Activated B cell treated with CpG ODN at 0.5 μM for 24 hours (primary cell): Measurements from ENCODE around the gene FEZF2. TPM values are rescaled to one million over a fixed set of nuclear protein-coding genes. Genes with fewer than 3 reads are reported as not detected.

Source experiments
- ATAC-seq: fragments of 200-7000 bp; cut with Tn5 transposase; one replicate; pipeline ENCODE4 v1.10.0; 2021; ENCODE audit warnings: low read depth, mild to moderate bottlenecking, moderate library complexity
- CTCF ChIA-PET: fragments of 350-600 bp; sonication (Branson Sonifier 250); formaldehyde crosslinking; loops from one replicate; lab custom pipeline; 2021; ENCODE audit warnings: antibody characterized with exemption; lab: Charles Lee
- POLR2A ChIA-PET: fragments of 350-600 bp; sonication (Branson Sonifier 250); formaldehyde crosslinking; loops from one replicate; lab custom pipeline; 2021; ENCODE audit warnings: antibody characterized with exemption; lab: Charles Lee
- DNase-seq: peaks from one replicate; pipeline ENCODE4 v3.0.0; 2022
- H3K27ac Mint-ChIP-seq: one replicate; pipeline ENCODE4 v1.8.0; 2020; ENCODE audit warnings: mixed read lengths
- H3K27me3 Mint-ChIP-seq: one replicate; pipeline ENCODE4 v1.8.0; 2021; ENCODE audit warnings: mixed read lengths
- H3K36me3 Mint-ChIP-seq: one replicate; pipeline ENCODE4 v1.8.0; 2021; ENCODE audit warnings: low read depth, mixed read lengths
- H3K4me1 Mint-ChIP-seq: one replicate; pipeline ENCODE4 v1.8.0; 2021; ENCODE audit warnings: mixed read lengths
- H3K4me3 Mint-ChIP-seq: one replicate; pipeline ENCODE4 v1.8.0; 2020; ENCODE audit warnings: mild to moderate bottlenecking, mixed read lengths
- H3K9me3 Mint-ChIP-seq: one replicate; pipeline ENCODE4 v1.8.0; 2020; ENCODE audit warnings: mixed read lengths
- intact Hi-C: fragments of 100-400 bp; cut with micrococcal nuclease; formaldehyde crosslinking; loops from one replicate; pipeline ENCODE4 v1.15.1; 2024
- total RNA-seq: library from RNA; stranded (reverse); gene quantifications from 2 replicates; pipeline ENCODE4 v1.2.3, GENCODE V29; 2022
- TF ChIP-seq, protein P1 (sequence below): fragments of 200-600 bp; IDR thresholded peaks from one replicate; pipeline ENCODE4 v1.8.0; 2022; ENCODE audit warnings: antibody characterized with exemption, mild to moderate bottlenecking

The FEZF2 gene
- total RNA-seq, 1 donor from 2014 or later: not detected

- Mint-ChIP-seq H3K27ac (no peak overlapping the region), H3K9me3 (peaks cover 2% of the 10 kb centered on the region)
- CTCF ChIA-PET: no interaction called here
These were observed 11.5 kb downstream of the FEZF2 start for GRCh38 chr3:62361824-62362223.

GRCh38 chr3:62361261-62361660, 12.1 kb downstream of the FEZF2 start:
- TF ChIP-seq, protein P1, sequence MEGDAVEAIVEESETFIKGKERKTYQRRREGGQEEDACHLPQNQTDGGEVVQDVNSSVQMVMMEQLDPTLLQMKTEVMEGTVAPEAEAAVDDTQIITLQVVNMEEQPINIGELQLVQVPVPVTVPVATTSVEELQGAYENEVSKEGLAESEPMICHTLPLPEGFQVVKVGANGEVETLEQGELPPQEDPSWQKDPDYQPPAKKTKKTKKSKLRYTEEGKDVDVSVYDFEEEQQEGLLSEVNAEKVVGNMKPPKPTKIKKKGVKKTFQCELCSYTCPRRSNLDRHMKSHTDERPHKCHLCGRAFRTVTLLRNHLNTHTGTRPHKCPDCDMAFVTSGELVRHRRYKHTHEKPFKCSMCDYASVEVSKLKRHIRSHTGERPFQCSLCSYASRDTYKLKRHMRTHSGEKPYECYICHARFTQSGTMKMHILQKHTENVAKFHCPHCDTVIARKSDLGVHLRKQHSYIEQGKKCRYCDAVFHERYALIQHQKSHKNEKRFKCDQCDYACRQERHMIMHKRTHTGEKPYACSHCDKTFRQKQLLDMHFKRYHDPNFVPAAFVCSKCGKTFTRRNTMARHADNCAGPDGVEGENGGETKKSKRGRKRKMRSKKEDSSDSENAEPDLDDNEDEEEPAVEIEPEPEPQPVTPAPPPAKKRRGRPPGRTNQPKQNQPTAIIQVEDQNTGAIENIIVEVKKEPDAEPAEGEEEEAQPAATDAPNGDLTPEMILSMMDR: no peak
- DNase-seq: no peak
- Mint-ChIP-seq H3K27me3 (peaks cover 13% of the 10 kb centered on the region), H3K4me3 (no peak overlapping the region), H3K4me1 (no peaks in the 10 kb centered on the region), H3K36me3 (no peaks in the 10 kb centered on the region), H3K9me3 (peaks cover 2% of the 10 kb centered on the region), H3K27ac (no peak overlapping the region)
- ChIA-PET POLR2A (no interaction called here), CTCF (no interaction called here)
- no peak for ATAC-seq
- intact Hi-C loops: no loop called here

More at GRCh38 chr3:62361824-62362223, 11.5 kb downstream of the FEZF2 start:
- TF ChIP-seq, protein P1: no peak
- intact Hi-C loops: no loop called here
- peaks cover 17% of the 10 kb centered on the region for H3K27me3 Mint-ChIP-seq
- no peak overlapping the region for H3K4me3 Mint-ChIP-seq
- DNase-seq (no peak), ATAC-seq (no peak)
- H3K4me1 Mint-ChIP-seq: no peaks in the 10 kb centered on the region
- H3K36me3 Mint-ChIP-seq: no peaks in the 10 kb centered on the region
- POLR2A ChIA-PET: no interaction called here

GRCh38 chr3:62359531-62359930, 13.8 kb downstream of the FEZF2 start:
- ChIA-PET CTCF (no interaction called here), POLR2A (no interaction called here)
- Mint-ChIP-seq H3K4me3 (no peak overlapping the region), H3K27me3 (peaks cover 2% of the 10 kb centered on the region), H3K27ac (no peak overlapping the region), H3K36me3 (no peaks in the 10 kb centered on the region), H3K9me3 (peaks cover 2% of the 10 kb centered on the region), H3K4me1 (no peaks in the 10 kb centered on the region)
- TF ChIP-seq, protein P1: no peak
- DNase-seq (no peak), ATAC-seq (no peak)
- intact Hi-C loops: no loop called here

- intact Hi-C loops: no loop called here
- no peak for DNase-seq
- TF ChIP-seq, protein P1: no peak
- ChIA-PET CTCF (no interaction called here), POLR2A (no interaction called here)
- H3K9me3 Mint-ChIP-seq: no peaks in the 10 kb centered on the region
- no peak overlapping the region for H3K4me3 Mint-ChIP-seq
- H3K4me1 Mint-ChIP-seq: no peaks in the 10 kb centered on the region
- no peak overlapping the region for H3K27ac Mint-ChIP-seq
- H3K36me3 Mint-ChIP-seq: no peaks in the 10 kb centered on the region
- no peaks in the 10 kb centered on the region for H3K27me3 Mint-ChIP-seq
- ATAC-seq: no peak
These were observed 17.0 kb downstream of the FEZF2 start for GRCh38 chr3:62356356-62356755.

- ChIA-PET CTCF (no interaction called here), POLR2A (no interaction called here)
- ATAC-seq: no peak
- H3K27me3 Mint-ChIP-seq: no peaks in the 10 kb centered on the region
- intact Hi-C loops: no loop called here
- no peak overlapping the region for H3K27ac Mint-ChIP-seq
- no peak for DNase-seq
- TF ChIP-seq, protein P1: no peak
- no peaks in the 10 kb centered on the region for H3K36me3 Mint-ChIP-seq
- H3K4me1 Mint-ChIP-seq: no peaks in the 10 kb centered on the region
- H3K9me3 Mint-ChIP-seq: no peaks in the 10 kb centered on the region
- no peak overlapping the region for H3K4me3 Mint-ChIP-seq
These were observed 17.6 kb downstream of the FEZF2 start for GRCh38 chr3:62355703-62356102.
